ENCODE data around the gene OR10V1.

The OR10V1 gene

DNA sequence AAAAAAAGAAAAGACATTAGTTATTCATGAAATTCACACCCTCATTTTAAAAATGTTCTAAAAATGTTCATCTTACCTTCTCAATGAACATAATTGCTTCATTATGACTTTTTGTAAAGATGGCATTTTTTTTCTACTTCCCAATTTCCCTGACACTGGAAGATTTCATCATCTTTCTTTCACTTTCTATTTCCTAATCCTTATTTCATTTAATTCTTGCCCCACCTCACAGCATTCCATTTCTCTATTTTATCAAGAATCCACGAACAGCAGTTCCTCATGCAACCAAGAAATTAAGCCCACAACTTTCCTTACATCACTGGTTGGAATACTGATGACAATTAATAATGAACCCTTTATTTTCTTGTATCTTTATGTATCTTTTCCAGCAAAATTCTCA is 46.7 kb downstream of the OR10V1 start:
- no peak for DNase-seq
